ENCODE data around the gene AOPEP.

DNA sequence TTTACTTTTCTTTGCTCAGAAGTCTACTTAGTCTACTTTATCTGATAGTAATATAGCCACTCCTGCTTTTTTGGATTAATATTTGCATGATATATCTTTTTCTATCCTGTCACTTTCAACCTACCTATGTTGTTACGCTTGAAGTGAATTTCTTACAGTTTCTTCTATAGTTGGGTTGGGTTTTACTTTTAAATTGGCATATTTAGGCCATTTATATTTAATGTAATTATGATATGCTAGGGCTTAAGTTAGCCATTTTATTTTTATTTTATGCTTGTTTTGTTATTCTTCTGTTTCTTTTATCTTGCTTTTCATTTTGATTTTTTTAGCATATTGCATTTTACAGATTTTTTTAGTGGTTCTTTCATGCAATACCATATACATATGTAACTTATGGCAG, 164.7 kb downstream of the AOPEP start:
- TF ChIP-seq CTCF (IDR thresholded peaks at IDR 0.05) (no peak), POLR2A (IDR thresholded peaks at IDR 0.05) (no peak)

Data from thyroid gland (tissue), 4 donors.